T follicular helper cell (primary cell): ENCODE data around the gene POLN.
"Not testable (repeated sequence)": the region's sequence is repeated elsewhere in the genome, so short reads cannot be mapped to it uniquely, and the experiment has no call there.

Source experiments
- DNase-seq: peaks from one replicate; pipeline ENCODE4 v3.0.0-alpha.2; 2020; ENCODE audit warnings: low read depth

POLN gene

GRCh38 chr4:2041239-2042130 is 200.4 kb downstream of the POLN start:
- peak; percentile 61 for DNase-seq

GRCh38 chr4:2040391-2041238 is 201.3 kb downstream of the POLN start:
- DNase-seq, result no peak

GRCh38 chr4:2036866-2037265 is 205.1 kb downstream of the POLN start:
- DNase-seq, result no peak

- DNase-seq, result no peak
These were observed 205.6 kb downstream of the POLN start for GRCh38 chr4:2036327-2036726.

GRCh38 chr4:2031161-2031560 is 210.8 kb downstream of the POLN start:
- DNase-seq, result not testable (repeated sequence)

- not testable (repeated sequence) for DNase-seq
These were observed 214.8 kb downstream of the POLN start for GRCh38 chr4:2027120-2027519.

- DNase-seq, result no peak
These were observed 216.1 kb downstream of the POLN start for GRCh38 chr4:2025817-2026216.

GRCh38 chr4:2024683-2025082 is 217.2 kb downstream of the POLN start:
- DNase-seq, result no peak
